Right lobe of liver (tissue), 6 donors: ENCODE results near the gene RNF223. TPM values are rescaled to one million over a fixed set of nuclear protein-coding genes. Genes with fewer than 3 reads are reported as not detected.
"Not testable (repeated sequence)": the region's sequence is repeated elsewhere in the genome, so short reads cannot be mapped to it uniquely, and the experiment has no call there.

Experiments used
- ATAC-seq, 4 donors: fragments of 200-7000 bp; cut with Tn5 transposase; one replicate each; pipeline ENCODE4 v1.9.1; 2020; ENCODE audit warnings: mild to moderate bottlenecking in 4 of 4, moderate library complexity in 4 of 4
- DNase-seq, 3 donors: peaks; one replicate each; pipeline ENCODE4 v3.0.0-alpha.2; 2020
- H3K27ac ChIP-seq, 3 donors: fragments of 200-600 bp; one replicate each; pipeline ENCODE4 v1.8.0; 2022
- H3K27me3 ChIP-seq, 2 donors: fragments of 200-600 bp; one replicate each; pipeline ENCODE4 v1.8.0; 2022
- H3K36me3 ChIP-seq, 4 donors: fragments of 200-600 bp; sonication (generic) in 1 of 4; one replicate each; pipeline versions ENCODE4 v1.5.1 to v1.8.0; 2017 to 2022; ENCODE audit warnings: control low read depth in 1 of 4
- H3K4me1 ChIP-seq, 4 donors: fragments of 200-600 bp; sonication (generic) in 1 of 4; one replicate each; pipeline versions ENCODE4 v1.5.1 to v1.8.0; 2017 to 2022; ENCODE audit warnings: control low read depth in 1 of 4
- H3K4me3 ChIP-seq, 3 donors: fragments of 200-600 bp; one replicate each; pipeline ENCODE4 v1.8.0; 2022
- H3K9me3 ChIP-seq, 4 donors: fragments of 200-600 bp; sonication (generic) in 1 of 4; one replicate each; pipeline versions ENCODE4 v1.5.1 to v1.8.0; 2017 to 2022; ENCODE audit warnings: control low read depth in 1 of 4
- POLR2A ChIP-seq: fragments of 450-650 bp; IDR thresholded peaks from one replicate; pipeline ENCODE4 v1.6.1; 2017; ENCODE audit warnings: antibody characterized with exemption, mild to moderate bottlenecking
- WGBS: methylation state at CpG from one replicate; pipeline ENCODE4 v1.1.6; 2018; ENCODE audit warnings: low coverage, low lambda C conversion rate; ENCODE audit not compliant: insufficient coverage; ENCODE audit errors: missing lambda C conversion rate; 5-methylcytosine and 5-hydroxymethylcytosine counted together
- intact Hi-C, 2 donors: fragments of 100-400 bp; cut with DNase I; formaldehyde crosslinking; loops; one replicate each; pipeline versions ENCODE4 v1.11.2 to v1.14.1; 2022
- total RNA-seq, 6 experiments: library from RNA; depleted of rRNA in 2 of 6; stranded (reverse); fragments of >200 nt in 2 of 6; fragmentation: NEBNext Ultra II Directional in 3 of 6; extraction: Animal tissue kit (Norgen Biotek cat#: 25700) in 3 of 6; gene quantifications; one replicate each; pipeline versions ENCODE4 v1.1.0 to v1.2.4, GENCODE V29; 2016 to 2023
- TF ChIP-seq, protein P1 (sequence below), 4 donors: fragments of 200-600 bp in 3 of 4; fragments of 450-650 bp in 1 of 4; IDR thresholded peaks; one replicate each; pipeline versions ENCODE4 v1.5.1 to v1.8.0; 2016 to 2022; ENCODE audit warnings: antibody characterized with exemption in 4 of 4, mild to moderate bottlenecking in 2 of 4
- donor health status: DM: no; HTN: yes; CAD: no.
- donor health status: DM: no; HTN: no; CAD: no.
- donor health status: DM: no; HTN: no; CAD: no.
- donor health status: DM: no; HTN: yes; CAD: no.
- donor health status: DM: no; HTN: yes; CAD: no.

The RNF223 gene
- total RNA-seq, 6 experiments from 2014 or later = not detected

- ATAC-seq = no peak
- TF ChIP-seq, protein P1, sequence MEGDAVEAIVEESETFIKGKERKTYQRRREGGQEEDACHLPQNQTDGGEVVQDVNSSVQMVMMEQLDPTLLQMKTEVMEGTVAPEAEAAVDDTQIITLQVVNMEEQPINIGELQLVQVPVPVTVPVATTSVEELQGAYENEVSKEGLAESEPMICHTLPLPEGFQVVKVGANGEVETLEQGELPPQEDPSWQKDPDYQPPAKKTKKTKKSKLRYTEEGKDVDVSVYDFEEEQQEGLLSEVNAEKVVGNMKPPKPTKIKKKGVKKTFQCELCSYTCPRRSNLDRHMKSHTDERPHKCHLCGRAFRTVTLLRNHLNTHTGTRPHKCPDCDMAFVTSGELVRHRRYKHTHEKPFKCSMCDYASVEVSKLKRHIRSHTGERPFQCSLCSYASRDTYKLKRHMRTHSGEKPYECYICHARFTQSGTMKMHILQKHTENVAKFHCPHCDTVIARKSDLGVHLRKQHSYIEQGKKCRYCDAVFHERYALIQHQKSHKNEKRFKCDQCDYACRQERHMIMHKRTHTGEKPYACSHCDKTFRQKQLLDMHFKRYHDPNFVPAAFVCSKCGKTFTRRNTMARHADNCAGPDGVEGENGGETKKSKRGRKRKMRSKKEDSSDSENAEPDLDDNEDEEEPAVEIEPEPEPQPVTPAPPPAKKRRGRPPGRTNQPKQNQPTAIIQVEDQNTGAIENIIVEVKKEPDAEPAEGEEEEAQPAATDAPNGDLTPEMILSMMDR (IDR thresholded peaks at IDR 0.05) = no peak
- TF ChIP-seq POLR2A = no peak
- H3K36me3 ChIP-seq = no peaks in the 10 kb centered on the region
- peak in 1 of 3 donors; percentile 42 for DNase-seq
- H3K4me1 ChIP-seq = no peaks in the 10 kb centered on the region
- H3K9me3 ChIP-seq = no peaks in the 10 kb centered on the region
- H3K4me3 ChIP-seq = no peak overlapping the region
- no peaks in the 10 kb centered on the region for H3K27me3 ChIP-seq
- intact Hi-C loops = no loop called here
- H3K27ac ChIP-seq = no peak overlapping the region
- 92% methylated on average over 14 of the region's 29 CpGs for WGBS
These were observed 36.5 kb upstream of the RNF223 start for GRCh38 chr1:1110561-1110971.

GRCh38 chr1:1109743-1110142 is 35.6 kb upstream of the RNF223 start:
- Histone ChIP-seq H3K27ac (no peak overlapping the region), H3K9me3 (no peaks in the 10 kb centered on the region), H3K4me3 (no peak overlapping the region), H3K27me3 (no peaks in the 10 kb centered on the region), H3K36me3 (no peaks in the 10 kb centered on the region), H3K4me1 (no peaks in the 10 kb centered on the region)
- no peak for TF ChIP-seq POLR2A
- TF ChIP-seq, protein P1 (IDR thresholded peaks at IDR 0.05) = no peak
- 80% methylated on average over 8 of the region's 14 CpGs for WGBS
- DNase-seq (peak in 2 of 3 donors; percentile 30 to 52), ATAC-seq (peak; percentile 11 to 52 (median 42))
- intact Hi-C loops = no loop called here

DNA sequence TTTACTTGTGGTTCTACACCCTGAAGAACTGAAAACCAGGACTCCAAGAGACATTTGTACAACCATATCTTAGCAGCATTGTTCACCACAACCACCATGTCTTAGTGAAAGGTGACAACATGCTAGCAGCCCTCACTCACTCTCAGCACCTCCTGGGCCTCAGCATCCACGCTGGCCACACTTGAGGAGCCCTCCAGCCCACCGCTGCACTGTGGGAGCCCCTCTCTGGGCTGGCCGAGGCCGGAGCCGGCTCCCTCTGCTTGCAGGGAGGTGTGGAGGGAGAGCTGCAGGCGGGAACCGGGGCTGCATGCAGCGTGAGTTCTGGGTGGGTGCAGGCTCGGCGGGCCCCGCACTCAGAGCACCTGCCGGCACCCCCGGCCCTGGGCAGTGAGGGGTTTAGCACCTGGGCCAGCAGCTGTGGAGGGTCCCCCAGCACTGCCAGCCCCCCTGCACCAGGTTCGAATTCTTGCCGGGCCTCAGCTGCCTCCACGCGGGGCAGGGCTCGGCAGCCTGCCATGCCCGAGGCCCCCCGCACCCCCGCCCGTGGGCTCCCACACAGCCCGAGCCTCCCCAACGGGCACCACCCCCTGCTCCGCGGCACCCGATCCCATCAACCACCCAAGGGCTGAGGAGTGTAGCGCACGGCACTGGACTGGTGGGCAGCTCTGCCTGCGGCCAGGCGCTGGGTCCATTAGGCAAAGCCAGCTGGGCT is 32.6 kb upstream of the RNF223 start:
- no peak overlapping the region for H3K27ac ChIP-seq
- H3K4me3 ChIP-seq = no peak overlapping the region
- no peaks in the 10 kb centered on the region for H3K9me3 ChIP-seq
- no peaks in the 10 kb centered on the region for H3K36me3 ChIP-seq
- intact Hi-C loops = no loop called here
- TF ChIP-seq, protein P1 (IDR thresholded peaks at IDR 0.05) = no peak
- no CpG with 5 or more reads among the region's 31 CpGs for WGBS
- no peaks in the 10 kb centered on the region for H3K4me1 ChIP-seq
- DNase-seq = peak in 1 of 3 donors; percentile 45
- no peaks in the 10 kb centered on the region for H3K27me3 ChIP-seq
- ATAC-seq = peak in 1 of 4 donors; percentile 34

GRCh38 chr1:1104152-1104551 is 30.0 kb upstream of the RNF223 start:
- ATAC-seq, H3K27me3 ChIP-seq, H3K4me1 ChIP-seq, intact Hi-C loops, H3K27ac ChIP-seq, H3K4me3 ChIP-seq, H3K36me3 ChIP-seq, H3K9me3 ChIP-seq: not testable (repeated sequence)
- 50% methylated on average over 5 of the region's 6 CpGs for WGBS
- peak in 1 of 3 donors; percentile 4 for DNase-seq

DNA sequence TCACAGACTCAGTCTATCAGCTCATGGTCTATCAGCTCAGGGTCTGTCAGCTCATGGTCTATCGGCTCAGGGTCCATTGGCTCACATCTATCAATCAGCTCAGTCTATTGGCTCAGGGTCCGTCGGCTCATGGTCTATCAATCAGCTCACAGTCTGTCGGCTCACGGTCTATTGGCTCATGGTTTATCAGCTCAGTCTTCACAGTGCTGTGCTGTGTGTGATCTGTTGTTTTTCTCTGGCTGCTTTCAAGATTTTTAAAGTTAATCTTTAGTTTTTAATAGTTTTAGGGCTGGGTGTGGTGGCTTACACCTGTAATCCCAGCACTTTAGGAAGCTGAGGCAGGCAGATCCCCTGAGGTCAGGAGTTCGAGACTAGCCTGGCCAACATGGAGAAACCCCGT is 27.4 kb upstream of the RNF223 start:
- 83% methylated on average over 4 of the region's 7 CpGs for WGBS
- intact Hi-C loops = no loop called here

More for the DNA sequence above, 27.4 kb upstream of the RNF223 start:
- no peaks in the 10 kb centered on the region for H3K9me3 ChIP-seq
- H3K4me1 ChIP-seq = no peaks in the 10 kb centered on the region
- no peaks in the 10 kb centered on the region for H3K27me3 ChIP-seq
- no peak overlapping the region for H3K4me3 ChIP-seq
- ATAC-seq (no peak), DNase-seq (peak in 1 of 3 donors; percentile 10)
- TF ChIP-seq, protein P1 (IDR thresholded peaks at IDR 0.05) = no peak
- no peak for TF ChIP-seq POLR2A
- H3K27ac ChIP-seq = no peak overlapping the region
- no peaks in the 10 kb centered on the region for H3K36me3 ChIP-seq
